Central memory CD4-positive, alpha-beta T cell (primary cell): ENCODE data around the gene REV3L.
"Not testable (repeated sequence)": the region's sequence is repeated elsewhere in the genome, so short reads cannot be mapped to it uniquely, and the experiment has no call there.

Experiments
- DNase-seq: peaks from one replicate; pipeline ENCODE4 v3.0.0; 2022

REV3L gene

GRCh38 chr6:111494951-111495635, 12.1 kb upstream of the REV3L start:
- DNase-seq: no peak

- DNase-seq: no peak
These were observed 9.5 kb upstream of the REV3L start for GRCh38 chr6:111492499-111492898.

- no peak for DNase-seq
These were observed 7.0 kb upstream of the REV3L start for GRCh38 chr6:111490067-111490466.

- peak; percentile 64 for DNase-seq
These were observed 4.6 kb upstream of the REV3L start for GRCh38 chr6:111487661-111488060.

- peak; percentile 30 for DNase-seq
These were observed 3.9 kb upstream of the REV3L start for GRCh38 chr6:111486921-111487320.

GRCh38 chr6:111486475-111486874, 3.5 kb upstream of the REV3L start:
- DNase-seq: no peak

- DNase-seq: no peak
These were observed 2.3 kb upstream of the REV3L start for GRCh38 chr6:111485342-111485741.

- DNase-seq: no peak
These were observed 1.6 kb upstream of the REV3L start for GRCh38 chr6:111484633-111484930.

GRCh38 chr6:111483736-111484632, 966 bp upstream of the REV3L start:
- DNase-seq: peak; percentile 85

- peak; percentile 49 for DNase-seq
These were observed 645 bp downstream of the REV3L start for GRCh38 chr6:111482188-111482958.

GRCh38 chr6:111481836-111482187, 1.2 kb downstream of the REV3L start:
- DNase-seq: no peak

GRCh38 chr6:111480988-111481822, 1.8 kb downstream of the REV3L start:
- DNase-seq: no peak

- peak; percentile 37 for DNase-seq
These were observed 4.3 kb downstream of the REV3L start for GRCh38 chr6:111478749-111479148.

GRCh38 chr6:111478064-111478476, 4.9 kb downstream of the REV3L start:
- no peak for DNase-seq

- DNase-seq: no peak
These were observed 5.5 kb downstream of the REV3L start for GRCh38 chr6:111477481-111477938.

GRCh38 chr6:111476061-111476460, 7.0 kb downstream of the REV3L start:
- not testable (repeated sequence) for DNase-seq

GRCh38 chr6:111474771-111475170, 8.2 kb downstream of the REV3L start:
- no peak for DNase-seq

GRCh38 chr6:111474106-111474505, 8.9 kb downstream of the REV3L start:
- DNase-seq: no peak

GRCh38 chr6:111472933-111473435, 10.0 kb downstream of the REV3L start:
- DNase-seq: no peak

- no peak for DNase-seq
These were observed 11.1 kb downstream of the REV3L start for GRCh38 chr6:111471958-111472357.

- DNase-seq: no peak
These were observed 11.5 kb downstream of the REV3L start for GRCh38 chr6:111471533-111471932.

GRCh38 chr6:111470991-111471390, 12.0 kb downstream of the REV3L start:
- DNase-seq: no peak
